Spleen (tissue), 7 donors: Measurements from ENCODE around the gene ATP1A4.

ENCODE experiments used
- CTCF ChIP-seq, 11 experiments: fragments of 200-600 bp in 7 of 11; fragments of 450-650 bp in 4 of 11; sonication (generic) in 4 of 11; IDR thresholded peaks in 8 of 11; conservative IDR thresholded peaks in 3 of 11; 1 replicate in 7 of 11; 2 replicates in 4 of 11; pipeline versions ENCODE4 v1.4.0 to v1.8.0; 2016 to 2021; ENCODE audit warnings: antibody characterized with exemption in 11 of 11, inconsistent platforms in 4 of 11, mild to moderate bottlenecking in 1 of 11
- POLR2A ChIP-seq, 3 donors: fragments of 450-650 bp; IDR thresholded peaks; one replicate each; pipeline ENCODE4 v1.5.1; 2017; ENCODE audit warnings: antibody characterized with exemption in 3 of 3, mild to moderate bottlenecking in 1 of 3
- donor health status: DM: no; HTN: no; CAD: no; lungs with moderate emphysema.
- donor health status: DM: no; HTN: no; CAD: no.
- donor health status: DM: no; HTN: no; CAD: no.

DNA sequence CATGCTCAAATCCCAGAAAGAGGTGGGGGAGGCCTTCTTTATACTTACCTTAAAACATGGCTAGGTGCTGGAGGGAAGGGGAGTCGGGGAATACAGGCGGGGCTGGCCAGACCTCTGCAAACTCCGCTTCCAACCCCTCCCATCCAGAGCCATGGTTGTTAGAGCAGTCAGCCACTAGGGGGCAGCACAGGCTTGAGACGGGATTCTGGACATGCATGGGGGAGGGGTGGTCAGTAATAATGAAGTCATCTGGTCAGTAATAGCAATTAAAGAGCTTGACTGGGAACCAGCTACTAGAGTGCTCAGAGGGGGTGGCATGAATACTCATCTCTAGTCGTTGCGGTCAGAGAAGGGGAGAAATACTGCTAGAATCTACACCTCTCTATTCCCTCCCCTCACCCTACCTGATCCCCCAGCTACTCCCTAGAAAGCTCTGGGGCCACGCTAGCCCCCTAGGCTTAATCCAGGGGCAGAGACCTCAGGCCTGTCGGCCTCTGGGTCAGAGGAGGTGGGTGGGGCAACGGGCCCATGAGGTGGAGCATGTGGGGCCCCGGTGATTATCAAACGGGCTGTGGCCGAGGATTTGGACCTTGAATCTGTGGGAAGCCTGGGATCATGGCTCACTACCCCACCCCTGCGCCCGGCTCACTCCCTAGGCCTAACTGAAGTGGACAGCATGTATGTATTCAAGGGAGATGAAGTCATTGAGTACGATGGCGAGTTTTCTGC, 41.9 kb downstream of the ATP1A4 start:
- TF ChIP-seq CTCF (IDR thresholded peaks at IDR 0.05 in 8 of 11, conservative IDR thresholded peaks at IDR 0.05 in 3 of 11) (peak; percentile 87 to 96 (median 95)), POLR2A (IDR thresholded peaks at IDR 0.05) (no peak)
